K562 treated with DMSO at 1 percent for 12 hours (cell line): ENCODE results near the gene HS6ST1. TPM values are rescaled to one million over a fixed set of nuclear protein-coding genes. Genes with fewer than 3 reads are reported as not detected.

ENCODE experiments used
- total RNA-seq: library from RNA; unstranded; fragments of 300-600 nt; gene quantifications from 2 replicates; pipeline ENCODE4 v1.2.3, GENCODE V29; 2022; ENCODE audit not compliant: insufficient read depth

The HS6ST1 gene
- total RNA-seq = 7.6 and 17.0 TPM in 2 replicates

GRCh38 chr2:128318776-128319464 lies at the start of gene HS6ST1:
Gene HS6ST1 (minus strand): TSS chr2:128318868. CDS start chr2:128318563, 305 bp downstream.

Other genes starting within 250 kb of the HS6ST1 start
- 5.4 and 26.9 TPM in 2 replicates for gene UGGT1, start 227.7 kb downstream of the HS6ST1 start, total RNA-seq